Mesendoderm (in vitro differentiated cells): ENCODE results near the gene LY6G6F. TPM values are rescaled to one million over a fixed set of nuclear protein-coding genes. Genes with fewer than 3 reads are reported as not detected.

Experiments
- DNase-seq: peaks from one replicate; pipeline ENCODE4 v3.0.0; 2013
- H2AK5ac ChIP-seq: 2 replicates; pipeline ENCODE4 v1.6.1; 2013; ENCODE audit warnings: low read length, inconsistent platforms
- H2BK120ac ChIP-seq: 2 replicates; pipeline ENCODE4 v1.6.1; 2013; ENCODE audit warnings: low read depth, mild to moderate bottlenecking, low read length, moderate library complexity, mixed read lengths
- H2BK15ac ChIP-seq: replicated peaks from 2 replicates; pipeline ENCODE4 v1.6.1; 2013; ENCODE audit warnings: low read depth, mild to moderate bottlenecking, moderate library complexity
- H2BK5ac ChIP-seq: 2 replicates; pipeline ENCODE4 v1.6.1; 2013; ENCODE audit warnings: low read length, inconsistent platforms
- H3K18ac ChIP-seq: 2 replicates; pipeline ENCODE4 v1.6.1; 2013; ENCODE audit warnings: mild to moderate bottlenecking, low read length, mixed read lengths
- H3K23ac ChIP-seq: one replicate; pipeline ENCODE4 v1.6.1; 2013; ENCODE audit warnings: low read length
- H3K27ac ChIP-seq: 2 replicates; pipeline ENCODE4 v1.5.1; 2013; ENCODE audit warnings: low read depth, mild to moderate bottlenecking, inconsistent platforms, low read length, moderate library complexity
- H3K27me3 ChIP-seq: 2 replicates; pipeline ENCODE4 v1.6.1; 2013; ENCODE audit warnings: low read length, control low read depth, mild to moderate bottlenecking, inconsistent platforms; ENCODE audit not compliant: insufficient read depth, poor library complexity
- H3K36me3 ChIP-seq: 2 replicates; pipeline ENCODE4 v1.6.1; 2013; ENCODE audit warnings: low read length, inconsistent platforms; ENCODE audit not compliant: control insufficient read depth, insufficient read depth
- H3K4ac ChIP-seq: one replicate; pipeline ENCODE4 v1.6.1; 2013; ENCODE audit warnings: low read depth, mild to moderate bottlenecking, low read length, moderate library complexity
- H3K4me1 ChIP-seq: 2 replicates; pipeline ENCODE4 v1.6.1; 2013; ENCODE audit warnings: low read depth, low read length, inconsistent platforms; ENCODE audit not compliant: control insufficient read depth
- H3K4me2 ChIP-seq: 2 replicates; pipeline ENCODE4 v1.6.1; 2013; ENCODE audit warnings: low read length
- H3K4me3 ChIP-seq: 2 replicates; pipeline ENCODE4 v1.5.1; 2013; ENCODE audit warnings: mild to moderate bottlenecking, low read length
- H3K56ac ChIP-seq: one replicate; pipeline ENCODE4 v1.6.1; 2013; ENCODE audit warnings: low read length
- H3K79me1 ChIP-seq: 2 replicates; pipeline ENCODE4 v1.6.1; 2013; ENCODE audit warnings: low read length, inconsistent platforms
- H3K79me2 ChIP-seq: 2 replicates; pipeline ENCODE4 v1.6.1; 2013; ENCODE audit warnings: mild to moderate bottlenecking, low read length; ENCODE audit not compliant: control insufficient read depth, insufficient read depth
- H3K9ac ChIP-seq: 2 replicates; pipeline ENCODE4 v1.6.1; 2013; ENCODE audit warnings: low read length, inconsistent platforms
- H4K5ac ChIP-seq: one replicate; pipeline ENCODE4 v1.6.1; 2013; ENCODE audit warnings: low read length
- H4K8ac ChIP-seq: one replicate; pipeline ENCODE4 v1.6.1; 2013; ENCODE audit warnings: low read depth, mild to moderate bottlenecking, control low read depth, low read length, moderate library complexity
- WGBS: extraction: QIAGEN DNeasy Blood & Tissue Kit; methylation state at CpG from one replicate; pipeline ENCODE4 v1.1.7; 2013; ENCODE audit warnings: low lambda C conversion rate, missing lambda C conversion rate; ENCODE audit not compliant: insufficient coverage; ENCODE audit errors: extremely low coverage; 5-methylcytosine and 5-hydroxymethylcytosine counted together
- polyA plus RNA-seq, 2 experiments: library from polyadenylated mRNA; stranded (reverse); fragments of 200-250 nt; gene quantifications; one replicate each; pipeline ENCODE4 v1.2.3, GENCODE V29; 2013

The LY6G6F gene, protein sequence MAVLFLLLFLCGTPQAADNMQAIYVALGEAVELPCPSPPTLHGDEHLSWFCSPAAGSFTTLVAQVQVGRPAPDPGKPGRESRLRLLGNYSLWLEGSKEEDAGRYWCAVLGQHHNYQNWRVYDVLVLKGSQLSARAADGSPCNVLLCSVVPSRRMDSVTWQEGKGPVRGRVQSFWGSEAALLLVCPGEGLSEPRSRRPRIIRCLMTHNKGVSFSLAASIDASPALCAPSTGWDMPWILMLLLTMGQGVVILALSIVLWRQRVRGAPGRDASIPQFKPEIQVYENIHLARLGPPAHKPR
- not detected for polyA plus RNA-seq (2013, experiment 1 of 2)
- not detected for polyA plus RNA-seq (2013, experiment 2 of 2)

DNA sequence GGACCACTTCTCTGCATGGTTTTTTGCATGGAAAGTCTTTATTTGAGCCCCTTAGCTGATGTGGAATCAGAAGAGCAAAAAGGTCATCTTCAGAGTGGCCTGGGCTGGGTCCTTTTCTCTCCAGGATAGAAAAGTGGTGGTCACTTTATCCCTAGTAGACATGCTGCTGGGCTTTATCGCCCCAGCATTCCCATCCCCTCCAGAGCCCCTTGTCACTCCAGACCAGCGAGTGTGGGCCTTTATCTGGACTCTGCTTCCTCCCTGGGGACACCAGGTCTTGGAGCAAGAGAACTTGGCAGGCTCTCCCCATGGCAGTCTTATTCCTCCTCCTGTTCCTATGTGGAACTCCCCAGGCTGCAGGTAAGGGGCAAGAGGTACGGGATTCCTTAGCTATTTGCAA lies at the start of gene LY6G6F:
LY6G6F (plus strand) TSS at position 268 of the 400 bp plus-strand sequence; CDS start at position 309, 41 bp downstream.
- Histone ChIP-seq H3K79me2 (peaks cover 6% of the 10 kb centered on the region), H2BK15ac (no peak within 1 kb of the TSS), H3K18ac (no peak within 1 kb of the TSS), H4K8ac (no peak within 1 kb of the TSS), H3K4me1 (peaks cover 10% of the 10 kb centered on the region), H2AK5ac (no peak within 1 kb of the TSS), H3K27me3 (no peaks in the 10 kb centered on the region), H3K36me3 (no peaks in the 10 kb centered on the region), H2BK120ac (no peak within 1 kb of the TSS), H3K79me1 (peaks cover 6% of the 10 kb centered on the region), H2BK5ac (no peak within 1 kb of the TSS), H3K56ac (no peak within 1 kb of the TSS), H3K4ac (peak within 1 kb of the TSS; percentile 7), H3K4me3 (no peak within 1 kb of the TSS), H4K5ac (no peak within 1 kb of the TSS), H3K9ac (no peak within 1 kb of the TSS), H3K23ac (no peak within 1 kb of the TSS), H3K4me2 (no peak within 1 kb of the TSS), H3K27ac (no peak within 1 kb of the TSS)
- no peak for DNase-seq
- whole genome bisulfite sequencing = no CpG with 5 or more reads among the region's 3 CpGs

DNA sequence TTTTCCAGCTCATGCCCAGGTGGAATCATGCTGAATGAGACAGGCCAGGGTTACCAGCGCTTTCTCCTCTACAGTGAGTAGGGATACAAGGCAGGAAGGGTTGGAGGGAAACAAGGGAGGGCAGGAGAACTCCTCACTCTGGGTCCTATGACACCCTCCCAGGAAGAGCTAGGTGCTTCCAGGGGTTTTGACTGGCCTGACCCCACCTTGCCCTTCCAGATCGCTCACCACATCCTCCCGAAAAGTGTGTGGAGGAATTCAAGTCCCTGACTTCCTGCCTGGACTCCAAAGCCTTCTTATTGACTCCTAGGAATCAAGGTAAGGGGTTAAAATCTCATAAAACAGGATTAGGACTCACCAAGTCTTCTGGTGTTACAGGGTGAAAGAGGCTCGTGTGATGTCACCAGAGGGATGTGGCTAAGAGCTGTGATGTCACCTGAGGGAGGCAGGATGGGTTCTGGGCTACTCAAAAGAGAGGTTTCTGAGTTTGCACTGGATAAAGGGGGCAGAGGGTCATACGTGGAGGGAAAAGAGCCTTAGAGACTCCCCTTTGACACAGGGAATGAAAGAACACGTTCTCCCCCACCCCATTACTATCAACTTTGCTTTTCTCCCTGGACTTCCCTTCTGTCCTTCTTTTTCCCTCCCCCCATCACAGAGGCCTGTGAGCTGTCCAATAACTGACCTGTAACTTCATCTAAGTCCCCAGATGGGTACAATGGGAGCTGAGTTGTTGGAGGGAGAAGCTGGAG lies 49.1 kb upstream of the LY6G6F start:
- H3K4me3 ChIP-seq = no peak overlapping the region
- H2AK5ac ChIP-seq = no peak overlapping the region

DNA sequence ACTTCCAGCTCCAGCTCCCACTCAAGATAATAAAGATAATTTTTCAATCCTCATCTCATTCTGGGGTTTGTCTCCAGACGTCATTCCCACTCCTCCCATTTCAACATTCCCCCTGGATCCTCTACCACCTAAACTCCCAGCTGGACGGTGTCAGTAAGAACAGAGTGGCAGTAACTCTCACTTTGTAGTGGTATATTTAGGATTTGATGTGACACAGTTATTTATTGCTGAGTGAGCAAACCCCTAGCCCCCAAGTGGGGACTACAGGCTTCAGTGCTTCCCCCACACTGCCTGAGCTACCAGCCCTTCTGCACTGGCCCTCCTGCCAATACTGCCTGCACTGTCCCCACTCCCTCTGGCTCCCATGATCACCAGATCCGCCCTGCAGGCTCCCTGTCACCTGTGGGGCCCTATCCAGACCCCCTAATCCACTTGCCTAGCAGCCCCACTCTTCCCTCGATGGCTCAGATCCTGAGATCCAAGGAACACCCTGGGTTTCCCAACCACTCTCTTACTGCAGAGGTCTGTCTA lies 48.4 kb upstream of the LY6G6F start:
- Histone ChIP-seq H4K5ac (no peak overlapping the region), H3K27me3 (no peaks in the 10 kb centered on the region), H3K4me3 (no peak overlapping the region), H2BK120ac (no peak overlapping the region), H3K36me3 (no peaks in the 10 kb centered on the region), H3K4me1 (peaks cover 3% of the 10 kb centered on the region), H3K4ac (no peak overlapping the region), H3K4me2 (no peak overlapping the region), H3K79me1 (peaks cover 18% of the 10 kb centered on the region), H3K23ac (no peak overlapping the region), H2BK5ac (no peak overlapping the region), H2AK5ac (no peak overlapping the region), H3K56ac (peak overlapping the region; percentile 17), H3K79me2 (peaks cover 17% of the 10 kb centered on the region), H2BK15ac (no peak overlapping the region), H3K27ac (no peak overlapping the region), H3K18ac (no peak overlapping the region), H4K8ac (no peak overlapping the region), H3K9ac (no peak overlapping the region)
- WGBS = no CpG with 5 or more reads among the region's 4 CpGs
- no peak for DNase-seq

More for the DNA sequence above, 49.1 kb upstream of the LY6G6F start:
- Histone ChIP-seq H4K8ac (no peak overlapping the region), H3K4ac (no peak overlapping the region), H3K27ac (no peak overlapping the region), H2BK5ac (no peak overlapping the region), H3K79me1 (peaks cover 18% of the 10 kb centered on the region), H3K4me2 (no peak overlapping the region), H3K9ac (no peak overlapping the region), H3K36me3 (no peaks in the 10 kb centered on the region), H3K4me1 (peaks cover 3% of the 10 kb centered on the region), H4K5ac (no peak overlapping the region), H3K79me2 (peaks cover 15% of the 10 kb centered on the region), H3K23ac (no peak overlapping the region), H3K56ac (no peak overlapping the region), H2BK120ac (no peak overlapping the region), H3K18ac (no peak overlapping the region), H2BK15ac (no peak overlapping the region), H3K27me3 (no peaks in the 10 kb centered on the region)
- DNase-seq = no peak
- WGBS = no CpG with 5 or more reads among the region's 6 CpGs

DNA sequence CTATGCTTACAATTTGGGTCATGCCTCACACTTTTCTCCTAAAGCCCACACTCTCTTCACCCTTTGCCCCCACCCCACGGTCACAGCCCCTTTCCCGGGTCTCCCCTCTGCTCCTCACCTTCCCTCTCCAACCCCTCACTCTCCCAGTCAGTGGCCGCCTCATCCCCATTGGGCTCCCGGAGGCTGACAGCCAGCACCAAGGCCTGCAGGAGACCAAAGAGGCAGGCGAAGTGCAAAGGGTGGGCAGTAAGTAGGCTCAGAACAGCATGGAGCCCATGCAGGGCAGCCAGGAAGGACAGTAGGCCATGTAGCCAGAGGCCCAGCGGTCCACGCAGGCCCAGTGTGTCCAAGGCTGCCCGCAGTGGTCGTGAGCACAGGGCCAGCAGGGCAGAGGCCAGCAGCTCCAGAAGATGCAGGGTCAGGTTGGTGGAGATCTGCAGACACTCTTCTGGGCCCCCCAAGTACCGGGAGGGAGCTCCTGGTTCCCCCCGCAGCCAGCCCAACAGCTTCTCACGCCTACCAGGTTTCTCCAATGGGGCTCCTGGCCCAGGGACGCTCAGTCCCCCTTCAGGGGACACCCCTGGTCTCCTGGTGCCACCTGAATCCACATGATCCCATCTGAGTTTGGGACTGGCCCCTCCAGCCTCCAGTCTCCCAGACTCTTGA lies 47.5 kb upstream of the LY6G6F start:
- Histone ChIP-seq H3K79me2 (peaks cover 26% of the 10 kb centered on the region), H4K5ac (no peak overlapping the region), H3K4me2 (peak overlapping the region; percentile 75), H3K4ac (no peak overlapping the region), H2BK15ac (no peak overlapping the region), H3K79me1 (peaks cover 23% of the 10 kb centered on the region), H3K36me3 (no peaks in the 10 kb centered on the region), H2AK5ac (no peak overlapping the region), H3K9ac (peak overlapping the region; percentile 79), H4K8ac (no peak overlapping the region), H3K4me1 (peaks cover 8% of the 10 kb centered on the region), H3K23ac (no peak overlapping the region), H3K56ac (peak overlapping the region; percentile 61), H3K18ac (no peak overlapping the region), H3K27ac (no peak overlapping the region), H3K4me3 (no peak overlapping the region), H3K27me3 (no peaks in the 10 kb centered on the region), H2BK120ac (no peak overlapping the region), H2BK5ac (no peak overlapping the region)
- no CpG with 5 or more reads among the region's 13 CpGs for WGBS
- no peak for DNase-seq

DNA sequence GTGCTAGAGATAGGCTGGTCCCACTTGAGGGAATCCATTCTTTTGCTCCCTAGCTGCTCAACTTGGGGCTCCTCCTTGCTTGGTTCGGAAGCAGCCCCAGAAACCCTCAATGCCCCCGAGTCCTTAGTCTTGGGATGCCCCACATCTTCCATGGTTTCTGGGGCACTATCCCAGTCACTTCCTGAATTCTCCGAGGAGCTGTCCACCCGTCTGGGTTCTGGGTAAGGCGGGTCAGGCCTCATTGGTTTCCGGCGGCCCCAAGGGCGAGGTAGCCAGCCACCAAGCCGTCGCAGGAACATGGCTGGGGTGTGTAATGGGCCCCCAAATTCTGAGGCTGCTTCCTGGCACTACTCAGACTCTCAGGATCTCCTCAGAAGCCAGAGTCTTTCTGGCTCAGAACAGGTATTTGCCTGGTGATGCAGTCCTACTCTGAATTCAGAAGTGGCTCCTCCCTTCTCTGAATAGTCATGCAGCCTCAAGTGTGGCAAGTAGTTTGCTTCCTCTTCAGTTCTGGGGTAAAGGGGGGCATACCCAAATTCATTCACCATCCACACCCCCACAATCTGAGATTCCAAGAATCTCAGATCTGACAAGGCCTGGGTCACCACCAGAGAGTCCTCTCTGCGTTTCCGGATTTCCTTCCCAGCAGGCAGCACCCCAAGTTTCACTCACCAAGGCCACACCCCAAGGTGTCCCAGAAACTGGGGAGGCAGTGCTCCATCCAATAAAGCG lies 46.9 kb upstream of the LY6G6F start:
- Histone ChIP-seq H2BK5ac (no peak overlapping the region), H3K9ac (peak overlapping the region; percentile 79), H3K18ac (no peak overlapping the region), H2BK120ac (no peak overlapping the region), H3K27ac (no peak overlapping the region), H3K79me2 (peaks cover 30% of the 10 kb centered on the region), H2BK15ac (no peak overlapping the region), H2AK5ac (no peak overlapping the region), H3K56ac (peak overlapping the region; percentile 83), H3K79me1 (peaks cover 27% of the 10 kb centered on the region), H3K4ac (peak overlapping the region; percentile 73), H3K27me3 (no peaks in the 10 kb centered on the region), H3K23ac (no peak overlapping the region), H4K5ac (no peak overlapping the region), H3K4me2 (peak overlapping the region; percentile 75), H3K36me3 (no peaks in the 10 kb centered on the region), H4K8ac (no peak overlapping the region), H3K4me3 (peak overlapping the region; percentile 65), H3K4me1 (peaks cover 8% of the 10 kb centered on the region)
- DNase-seq = no peak
- no CpG with 5 or more reads among the region's 13 CpGs for WGBS
